HL-60/S4 (cell line): ENCODE data around the gene NGB.

Experiments used
- in situ Hi-C: fragments of 300-500 bp; cut with MboI; formaldehyde crosslinking; loops from 2 replicates; pipeline ENCODE4 v1.14.3; 2022; ENCODE audit warnings: low sequenced_read_pairs

The NGB gene, protein sequence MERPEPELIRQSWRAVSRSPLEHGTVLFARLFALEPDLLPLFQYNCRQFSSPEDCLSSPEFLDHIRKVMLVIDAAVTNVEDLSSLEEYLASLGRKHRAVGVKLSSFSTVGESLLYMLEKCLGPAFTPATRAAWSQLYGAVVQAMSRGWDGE

GRCh38 chr14:77271113-77271710 lies at the start of gene NGB:
Gene NGB (minus strand): TSS chr14:77271206. CDS start chr14:77270937, 269 bp downstream.
- in situ Hi-C loops: no loop called here

DNA sequence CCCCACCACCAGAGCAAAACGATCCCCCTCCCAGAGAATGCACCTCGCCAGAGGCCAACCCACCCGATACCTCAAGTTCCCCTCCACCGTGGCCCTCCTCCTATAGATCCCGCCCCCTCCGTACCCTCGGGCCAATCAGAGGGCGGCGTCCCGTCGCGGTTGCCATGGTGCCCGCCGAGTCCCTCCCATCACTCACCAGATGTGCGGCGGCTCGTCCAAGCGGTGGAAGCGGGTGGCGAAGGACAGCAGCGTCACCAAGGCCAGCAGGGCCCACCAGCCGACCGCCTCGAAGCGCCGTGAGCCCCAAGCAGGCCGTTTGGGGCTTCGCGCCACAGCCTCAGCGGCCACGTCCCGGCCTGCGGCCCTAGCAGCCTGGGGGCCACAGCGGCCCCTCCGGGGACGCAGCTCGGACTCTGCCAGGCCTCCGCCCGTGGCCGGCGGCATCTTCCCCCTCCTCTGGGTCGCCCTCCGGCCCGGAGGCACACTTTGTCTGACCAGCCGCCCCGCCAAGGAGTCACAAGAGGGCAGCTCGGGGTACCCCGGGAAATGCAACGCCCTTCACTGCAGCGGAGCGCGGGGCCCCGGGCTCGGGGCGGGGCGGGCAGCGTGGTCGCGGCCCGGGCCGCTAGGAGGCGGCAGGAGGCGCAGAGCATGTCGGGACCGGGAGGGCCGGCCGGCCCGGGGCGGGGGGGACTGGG lies 49.4 kb upstream of the NGB start, which contains the start of gene POMT2:
Gene POMT2, minus strand, starts transcription at position 646 of the 698 bp plus-strand sequence. Its CDS starts 202 bp downstream, at position 444.
- in situ Hi-C loops: no loop called here

DNA sequence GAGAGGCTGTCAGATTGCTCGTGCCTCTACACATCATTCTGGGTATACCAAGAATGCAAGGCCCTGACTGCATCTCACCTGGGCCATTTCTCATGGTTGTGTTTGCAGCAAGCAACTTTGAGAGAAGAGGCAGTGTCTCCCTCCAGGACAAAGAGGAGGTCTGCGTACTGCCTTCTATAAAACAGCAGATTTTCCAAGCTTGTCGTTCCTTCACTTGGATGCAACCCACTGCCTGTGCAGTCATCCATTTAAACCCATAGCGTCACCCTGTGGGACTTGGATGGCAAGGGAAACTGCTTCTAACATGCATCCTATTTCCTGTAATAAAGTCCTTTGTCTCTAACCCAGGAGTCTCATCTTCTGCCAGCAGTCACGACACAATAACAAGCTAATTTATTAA lies 48.4 kb upstream of the NGB start:
- in situ Hi-C loops: loop anchor here (10.0 kb wide), 1 partner anchor 165 kb away; no protein-coding TSS in a partner anchor

GRCh38 chr14:77318756-77319155 lies 47.8 kb upstream of the NGB start:
- in situ Hi-C loops: loop anchor here (10.0 kb wide), 1 partner anchor 164 kb away; no protein-coding TSS in a partner anchor

DNA sequence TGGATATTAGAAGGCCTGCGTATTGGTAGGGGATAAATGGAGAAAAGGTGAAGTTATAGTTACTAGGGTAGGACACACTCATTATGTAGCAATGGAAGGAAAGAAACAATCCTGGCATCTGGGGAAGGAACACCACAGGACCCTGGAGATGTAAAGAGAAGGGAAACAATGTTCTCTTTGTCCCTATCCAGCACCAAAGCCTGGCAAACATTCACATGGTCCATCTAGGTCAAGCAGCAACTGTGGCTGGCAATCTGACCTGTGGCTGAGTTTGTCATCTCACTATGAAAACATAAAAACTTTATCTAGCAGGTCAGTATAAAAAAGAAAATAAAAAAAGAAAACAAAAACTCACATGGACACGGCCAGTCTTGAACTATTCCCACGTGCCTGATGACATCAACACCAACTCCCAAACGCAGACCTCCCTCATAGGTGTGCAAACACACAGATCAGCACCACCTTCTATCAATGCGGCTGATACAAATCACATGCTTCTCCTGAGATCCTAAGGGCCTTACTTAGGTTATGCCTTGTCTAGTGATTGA lies 47.1 kb upstream of the NGB start:
- in situ Hi-C loops: loop anchor here (10.0 kb wide), 1 partner anchor 163 kb away; no protein-coding TSS in a partner anchor

DNA sequence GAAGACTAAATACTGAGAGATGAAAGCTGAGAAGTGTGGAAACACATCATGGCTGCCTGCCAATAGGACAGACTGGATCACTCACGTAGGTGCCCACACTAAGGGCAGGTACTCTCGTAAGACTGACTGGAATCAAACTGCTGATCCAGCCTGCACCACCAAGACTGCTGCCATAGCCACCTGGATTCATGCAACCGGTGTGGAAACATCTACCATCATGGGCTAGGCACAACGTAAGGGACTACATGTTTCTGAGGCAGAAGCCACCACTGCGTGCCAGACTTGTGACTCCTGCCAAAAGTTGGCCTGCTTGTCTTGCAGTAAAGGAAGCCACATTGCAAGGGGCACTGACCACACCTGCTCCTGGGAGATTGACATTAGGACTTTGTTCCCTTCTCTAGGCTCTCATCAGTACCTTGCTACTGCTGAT lies 45.9 kb upstream of the NGB start:
- in situ Hi-C loops: loop anchor here (10.0 kb wide), 1 partner anchor 162 kb away; no protein-coding TSS in a partner anchor

GRCh38 chr14:77316195-77316505 lies 45.1 kb upstream of the NGB start:
- in situ Hi-C loops: loop anchor here (10.0 kb wide), 1 partner anchor 161 kb away; no protein-coding TSS in a partner anchor

- in situ Hi-C loops: loop anchor here (10.0 kb wide), 1 partner anchor 160 kb away; no protein-coding TSS in a partner anchor
These were observed 43.8 kb upstream of the NGB start for GRCh38 chr14:77314539-77315457.

GRCh38 chr14:77314043-77314442 lies 43.0 kb upstream of the NGB start:
- in situ Hi-C loops: loop anchor here (10.0 kb wide), 1 partner anchor 159 kb away; no protein-coding TSS in a partner anchor

DNA sequence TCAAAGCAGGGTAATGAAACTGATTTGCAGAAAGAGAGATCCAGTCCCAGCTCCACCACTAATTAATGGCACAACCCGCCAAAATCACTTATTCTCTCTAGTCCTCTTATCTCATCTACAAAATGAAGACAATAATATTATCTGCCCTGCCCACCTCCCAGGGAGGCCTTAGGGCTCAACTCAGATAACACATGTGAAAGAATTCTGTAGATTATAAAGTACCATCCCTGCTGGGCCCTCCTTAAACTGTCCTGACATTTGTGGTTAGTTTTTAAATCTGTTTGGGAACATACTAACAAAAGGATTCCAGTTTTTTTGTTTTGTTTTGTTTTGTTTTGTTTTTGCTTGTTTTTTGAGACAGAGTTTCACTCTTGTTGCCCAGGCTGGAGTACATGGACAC lies 42.4 kb upstream of the NGB start:
- in situ Hi-C loops: loop anchor here (10.0 kb wide), 1 partner anchor 159 kb away; no protein-coding TSS in a partner anchor

DNA sequence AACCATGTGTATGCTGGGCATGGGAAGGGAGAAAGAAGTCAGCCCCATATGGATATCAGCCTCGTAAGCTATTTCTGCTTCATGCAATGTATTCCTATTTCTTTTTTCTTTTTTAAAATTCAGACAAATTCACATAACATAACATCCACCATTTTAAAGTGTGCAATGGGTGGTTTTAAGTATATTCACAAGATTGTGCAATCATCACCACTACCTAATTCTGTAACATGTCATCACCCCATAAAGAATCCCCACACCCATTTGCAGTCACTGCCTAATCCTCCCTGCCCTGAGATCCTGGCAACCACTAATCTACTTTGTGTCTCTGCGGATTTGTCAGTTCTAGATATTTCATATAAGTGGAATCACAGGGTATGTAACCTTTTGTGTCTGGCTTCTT lies 40.2 kb upstream of the NGB start:
- in situ Hi-C loops: loop anchor here (10.0 kb wide), 1 partner anchor 156 kb away; no protein-coding TSS in a partner anchor

GRCh38 chr14:77310026-77310425 lies 39.0 kb upstream of the NGB start:
- in situ Hi-C loops: loop anchor here (10.0 kb wide), 1 partner anchor 155 kb away; no protein-coding TSS in a partner anchor

DNA sequence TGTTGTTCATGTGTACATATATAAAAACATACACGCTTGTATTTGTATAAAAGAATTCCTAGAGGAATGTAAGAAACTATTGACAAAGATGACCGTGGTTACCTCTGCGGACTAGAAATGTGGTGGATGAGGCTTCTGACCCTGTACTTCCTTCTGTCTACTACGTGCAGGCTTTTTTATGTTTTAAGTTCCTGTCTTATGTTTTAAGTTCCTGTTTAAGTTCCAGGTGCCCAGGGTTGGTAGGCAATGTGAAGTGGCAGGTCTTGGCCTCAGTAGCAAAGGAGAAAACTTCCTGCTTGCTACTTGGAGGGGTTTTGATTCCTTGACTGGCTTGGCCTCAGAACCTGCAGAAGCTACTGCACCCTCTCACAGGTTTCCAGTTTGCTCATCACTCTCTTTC lies 38.1 kb upstream of the NGB start:
- in situ Hi-C loops: no loop called here

DNA sequence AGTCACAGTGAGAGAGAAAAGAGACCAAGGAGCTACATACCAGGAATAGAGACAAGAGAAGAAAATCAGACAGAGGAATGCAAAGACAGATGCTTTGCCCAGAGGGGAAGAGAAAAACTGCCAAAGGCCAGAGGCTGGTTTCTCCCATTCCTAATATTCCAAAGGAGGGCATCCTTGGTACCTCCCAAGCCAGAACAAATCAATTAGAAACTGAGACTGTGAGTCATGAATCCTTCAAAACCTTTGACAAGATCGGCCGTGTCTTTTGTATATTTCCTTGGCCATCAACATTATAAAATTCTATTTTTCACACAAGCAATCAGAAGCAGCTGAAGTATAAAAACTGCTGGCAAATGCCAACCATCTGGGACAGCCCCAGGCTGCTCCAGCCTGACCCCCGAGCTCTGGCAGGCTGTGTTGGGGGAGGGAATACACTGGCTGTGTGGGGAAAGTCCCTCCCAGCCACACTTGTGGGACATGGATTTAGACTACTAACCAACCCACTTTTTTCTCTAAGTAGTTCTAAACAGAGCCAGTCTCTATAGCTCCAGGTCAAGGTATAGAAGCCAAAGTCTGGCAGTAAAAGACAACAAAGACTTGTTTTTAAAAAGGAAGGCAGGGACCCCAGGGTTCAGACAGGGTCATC lies 36.0 kb upstream of the NGB start:
- in situ Hi-C loops: no loop called here

GRCh38 chr14:77306416-77306815 lies 35.4 kb upstream of the NGB start:
- in situ Hi-C loops: no loop called here

DNA sequence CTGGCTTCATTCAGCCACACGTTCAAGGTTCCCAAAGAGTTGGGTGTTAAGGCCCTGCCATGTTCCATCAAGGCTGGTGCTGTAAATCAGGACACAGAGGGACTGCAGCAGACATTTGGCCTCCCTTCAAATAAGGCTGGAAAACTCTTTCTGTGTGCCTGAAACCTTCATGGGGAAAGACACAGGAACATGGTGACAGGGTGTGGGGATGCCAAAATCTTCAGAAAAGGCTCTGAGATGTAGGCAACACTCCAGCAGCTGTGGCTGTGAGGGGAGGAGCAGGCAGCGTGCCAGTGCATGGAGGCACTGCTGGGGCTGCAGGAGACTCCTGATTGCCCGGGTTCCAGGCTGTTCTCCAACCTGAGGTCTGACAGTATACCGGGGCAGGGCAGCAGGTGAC lies 34.7 kb upstream of the NGB start:
- in situ Hi-C loops: no loop called here

GRCh38 chr14:77303417-77304156 lies 32.6 kb upstream of the NGB start:
- in situ Hi-C loops: no loop called here

DNA sequence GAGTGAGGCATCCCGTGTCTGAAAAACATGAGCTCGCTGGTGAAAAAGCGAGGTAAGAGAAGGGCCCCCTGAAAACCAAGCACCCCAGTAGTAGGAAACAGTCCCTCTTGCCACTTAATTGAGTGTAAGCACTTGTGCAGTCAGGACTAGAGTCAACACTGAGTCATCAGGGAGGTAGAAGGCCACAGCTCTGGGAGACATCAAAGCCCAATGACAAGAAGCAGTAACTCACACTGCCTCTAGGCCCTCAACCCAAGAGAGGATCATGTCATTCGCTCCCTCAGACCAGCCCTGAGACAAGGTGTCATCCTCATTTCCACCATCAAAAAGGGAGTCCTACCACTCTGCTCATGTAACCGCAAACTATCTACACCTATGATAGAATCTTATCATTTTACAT lies 31.9 kb upstream of the NGB start:
- in situ Hi-C loops: no loop called here

DNA sequence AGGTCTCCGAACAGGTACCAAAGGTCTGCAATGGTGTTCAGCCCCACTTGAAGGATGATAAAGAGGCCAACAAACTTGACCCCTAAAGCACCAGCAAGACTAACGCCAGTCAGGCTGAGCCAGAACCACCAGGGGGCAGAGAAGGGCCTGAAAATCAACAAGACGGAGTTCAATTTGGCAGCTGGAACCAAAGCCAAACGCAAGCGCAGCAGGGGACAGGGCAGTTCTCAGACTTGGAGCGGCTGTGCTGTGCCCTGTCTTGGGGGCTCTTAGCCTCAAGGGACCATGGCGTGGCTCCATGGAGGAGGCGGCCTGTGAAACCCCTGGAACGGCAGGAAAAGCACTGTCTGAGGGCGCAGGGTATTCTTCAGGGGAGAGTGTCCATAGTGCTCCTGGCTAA lies 30.1 kb upstream of the NGB start:
- in situ Hi-C loops: no loop called here
